A549 (cell line): ENCODE results near the gene NUDT14. TPM values are rescaled to one million over a fixed set of nuclear protein-coding genes. Genes with fewer than 3 reads are reported as not detected.

Source experiments
- ATAC-seq, 2 experiments: fragments of 200-7000 bp in 1 of 2; fragments of >200 bp in 1 of 2; cut with Nextera tagmentation in 1 of 2; cut with Tn5 transposase in 1 of 2; 3 replicates each; pipeline versions ENCODE4 v1.8.0 to v1.9.1; 2018 to 2020; ENCODE audit warnings: mild to moderate bottlenecking in 1 of 2, moderate library complexity in 1 of 2
- CTCF ChIA-PET: fragments of 300-600 bp; sonication (Branson Sonifier 250); formaldehyde crosslinking; extraction: SDS; loops from one replicate; lab custom pipeline; 2021; ENCODE audit warnings: antibody characterized with exemption, inconsistent platforms; lab: Yijun Ruan, JAX
- POLR2A ChIA-PET: fragments of 350-600 bp; formaldehyde crosslinking; extraction: SDS; loops from one replicate; lab custom pipeline; 2021; ENCODE audit warnings: antibody characterized with exemption, inconsistent platforms; lab: Yijun Ruan, JAX
- DNase-seq, 2 experiments: peaks; one replicate each; pipeline versions ENCODE4 v3.0.0 to v3.0.0-alpha.2; 2011 to 2016; ENCODE audit warnings: low read depth in 1 of 2, low spot score in 1 of 2
- FAIRE-seq: peaks from 2 replicates; lab custom pipeline; 2011; peaks lifted over from hg19 to GRCh38; lab: Jason Lieb, UNC
- H3K27ac ChIP-seq, 2 experiments: fragments of >200 bp; sonication (Bioruptor Twin); formaldehyde crosslinking; 3 replicates each; pipeline ENCODE4 v1.5.1; 2016 to 2017
- H3K4me1 ChIP-seq: fragments of >200 bp; sonication (Bioruptor Twin); formaldehyde crosslinking; 3 replicates; pipeline ENCODE4 v1.6.1; 2016
- H3K4me2 ChIP-seq: fragments of >200 bp; sonication (Bioruptor Twin); formaldehyde crosslinking; 3 replicates; pipeline ENCODE4 v1.6.1; 2016
- H3K4me3 ChIP-seq: fragments of >200 bp; sonication (Bioruptor Twin); formaldehyde crosslinking; 3 replicates; pipeline ENCODE4 v1.5.1; 2016
- H3K9me3 ChIP-seq: fragments of >200 bp; sonication (Bioruptor Twin); formaldehyde crosslinking; 3 replicates; pipeline ENCODE4 v1.6.1; 2016
- CHD2 ChIP-seq: fragments of 150-350 bp; IDR thresholded peaks from 2 replicates; pipeline ENCODE4 v1.6.1; 2014; ENCODE audit warnings: low read length; ENCODE audit not compliant: partially characterized antibody
- EHF ChIP-seq: fragments of 250-450 bp; sonication (Bioruptor Pico); IDR thresholded peaks from 2 replicates; pipeline ENCODE4 v1.5.0; 2020; ENCODE audit warnings: mild to moderate bottlenecking
- EHMT2 ChIP-seq: fragments of 200-600 bp; sonication (generic); IDR thresholded peaks from 2 replicates; pipeline ENCODE4 v1.6.1; 2016; ENCODE audit warnings: antibody characterized with exemption, low read depth, mild to moderate bottlenecking, moderate library complexity
- EP300 ChIP-seq, 2 experiments: fragments of >200 bp; sonication (Bioruptor Twin); formaldehyde crosslinking; IDR thresholded peaks; 2 replicates in 1 of 2; 3 replicates in 1 of 2; pipeline ENCODE4 v1.6.1; 2016 to 2017
- FOSB ChIP-seq: fragments of 250-450 bp; sonication (Bioruptor Pico); IDR thresholded peaks from 2 replicates; pipeline ENCODE4 v1.5.0; 2020; ENCODE audit warnings: mild to moderate bottlenecking, moderate library complexity
- FOSL2 ChIP-seq, 2 experiments: fragments of 450-650 bp in 1 of 2; fragments of >200 bp in 1 of 2; sonication (Bioruptor Twin) in 1 of 2; formaldehyde crosslinking; IDR thresholded peaks; 2 replicates each; pipeline versions ENCODE4 v1.5.0 to v1.6.1; 2016 to 2020; ENCODE audit warnings: mild to moderate bottlenecking in 1 of 2, moderate library complexity in 1 of 2
- HOXA7 ChIP-seq: fragments of 250-450 bp; sonication (Bioruptor Pico); IDR thresholded peaks from 2 replicates; pipeline ENCODE4 v1.5.0; 2020; ENCODE audit warnings: mild to moderate bottlenecking, moderate library complexity
- HOXB13 ChIP-seq: fragments of 250-450 bp; sonication (Bioruptor Pico); IDR thresholded peaks from 2 replicates; pipeline ENCODE4 v1.5.0; 2020; ENCODE audit warnings: low read depth, mild to moderate bottlenecking, moderate library complexity
- HOXB5 ChIP-seq: fragments of 250-450 bp; sonication (Bioruptor Pico); IDR thresholded peaks from 2 replicates; pipeline ENCODE4 v1.5.0; 2020; ENCODE audit warnings: mild to moderate bottlenecking, moderate library complexity
- JUNB ChIP-seq: fragments of >200 bp; sonication (Bioruptor Twin); formaldehyde crosslinking; IDR thresholded peaks from 2 replicates; pipeline ENCODE4 v1.6.1; 2016
- KDM5A ChIP-seq: fragments of 200-600 bp; sonication (generic); IDR thresholded peaks from 2 replicates; pipeline ENCODE4 v1.6.1; 2016; ENCODE audit warnings: antibody characterized with exemption, mild to moderate bottlenecking
- MAFK ChIP-seq: fragments of 450-650 bp; IDR thresholded peaks from 2 replicates; pipeline ENCODE4 v1.6.1; 2014; ENCODE audit not compliant: partially characterized antibody
- POLR2AphosphoS2 ChIP-seq: conservative IDR thresholded peaks from 2 replicates; pipeline ENCODE4 v1.6.1; 2012; ENCODE audit warnings: low read length, improper control_type of control experiment, inconsistent platforms
- TP53 ChIP-seq: fragments of 250-450 bp; sonication (Bioruptor Pico); IDR thresholded peaks from 2 replicates; pipeline ENCODE4 v1.5.0; 2021; ENCODE audit warnings: mild to moderate bottlenecking, moderate library complexity
- WGBS: methylation state at CpG from one replicate; pipeline ENCODE4 v1.1.6; 2017; ENCODE audit errors: missing lambda C conversion rate; 5-methylcytosine and 5-hydroxymethylcytosine counted together
- polyA plus RNA-seq, 4 experiments: library from polyadenylated mRNA; depleted of rRNA in 3 of 4; stranded (reverse); fragments of >200 nt; fragmentation: RNase III in 1 of 4; extraction: RNeasy Plus Mini Kit Qiagen cat#74134 plus additional on column Dnase treatment in 1 of 4; gene quantifications; 2 replicates in 3 of 4; 3 replicates in 1 of 4; pipeline ENCODE4 v1.2.3, GENCODE V29; 2011 to 2017
- TF ChIP-seq, protein P1 (sequence below): fragments of 200-600 bp; sonication (generic); IDR thresholded peaks from 2 replicates; pipeline ENCODE4 v1.6.1; 2016; ENCODE audit warnings: antibody characterized with exemption, mild to moderate bottlenecking, moderate library complexity
- TF ChIP-seq, protein P2 (sequence below): IDR thresholded peaks from 2 replicates; pipeline ENCODE4 v1.6.1; 2012; ENCODE audit warnings: low read depth, borderline replicate concordance
- TF ChIP-seq, protein P3 (sequence below): IDR thresholded peaks from 2 replicates; pipeline ENCODE4 v1.6.1; 2012
- TF ChIP-seq, protein P4 (sequence below): fragments of 250-450 bp; sonication (Bioruptor Pico); IDR thresholded peaks from 2 replicates; pipeline ENCODE4 v1.5.0; 2021; ENCODE audit warnings: mild to moderate bottlenecking, moderate library complexity, borderline replicate concordance

The NUDT14 gene
- polyA plus RNA-seq, 2 of the 4 experiments (the other 2 are of a cell fraction), result 12.6 to 30.7 TPM

DNA sequence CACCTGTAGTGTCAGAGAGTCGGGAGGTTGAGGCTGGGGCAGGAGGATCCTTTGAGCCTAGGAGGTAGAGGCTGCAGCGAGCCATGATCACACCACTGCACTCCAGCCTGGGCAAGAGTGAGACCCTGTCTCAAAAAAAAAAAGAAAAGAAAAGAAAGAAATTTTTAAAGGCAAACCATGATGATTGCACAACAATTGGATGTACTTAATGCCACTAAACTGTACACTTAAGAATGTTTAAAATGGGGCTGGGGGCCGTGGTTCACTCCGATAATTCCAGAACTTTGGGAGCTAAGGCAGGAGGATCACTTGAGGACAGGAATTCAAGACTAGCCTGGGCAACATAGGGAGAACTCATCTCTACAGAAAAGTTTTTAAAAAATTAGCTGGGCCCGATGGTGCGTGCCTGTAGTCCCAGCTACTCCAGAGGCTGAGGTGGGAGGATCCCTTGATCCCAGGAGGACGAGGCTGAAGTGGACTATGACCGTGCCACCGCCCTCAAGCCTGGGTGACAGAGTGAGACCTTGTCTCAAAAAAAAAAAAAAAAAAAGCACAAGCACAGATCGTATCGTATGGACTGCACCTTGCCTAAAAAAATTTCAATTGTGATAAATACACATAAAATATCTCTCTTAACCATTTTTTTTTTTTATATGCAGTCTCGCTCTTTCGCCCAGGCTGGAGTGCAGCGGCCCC, 45.3 kb downstream of the NUDT14 start:
- WGBS, result 75% methylated on average over 14 of the region's 14 CpGs
- no peak for DNase-seq
- FAIRE-seq, result no peak
- H3K27ac ChIP-seq, result no peak overlapping the region
- H3K4me2 ChIP-seq, result no peak overlapping the region
- POLR2A ChIA-PET, result no interaction called here
- H3K9me3 ChIP-seq, result peaks cover 18% of the 10 kb centered on the region
- H3K4me1 ChIP-seq, result no peaks in the 10 kb centered on the region
- CTCF ChIA-PET, result interaction anchor here (0.6 to 0.7 kb wide), 2 partner anchors 29 to 496 kb away, joined by 3 read pairs; no protein-coding TSS in a partner anchor
- H3K4me3 ChIP-seq, result no peak overlapping the region
- TF ChIP-seq FOSB (no peak), FOSL2 (IDR thresholded peaks at IDR 0.05) (no peak), FOSL2 (CRISPR knock-in tag; IDR thresholded peaks at IDR 0.05) (no peak), EHF (CRISPR knock-in tag) (no peak), MAFK (no peak), POLR2AphosphoS2 (no peak), EHMT2 (no peak)
- ATAC-seq, result no peak

DNA sequence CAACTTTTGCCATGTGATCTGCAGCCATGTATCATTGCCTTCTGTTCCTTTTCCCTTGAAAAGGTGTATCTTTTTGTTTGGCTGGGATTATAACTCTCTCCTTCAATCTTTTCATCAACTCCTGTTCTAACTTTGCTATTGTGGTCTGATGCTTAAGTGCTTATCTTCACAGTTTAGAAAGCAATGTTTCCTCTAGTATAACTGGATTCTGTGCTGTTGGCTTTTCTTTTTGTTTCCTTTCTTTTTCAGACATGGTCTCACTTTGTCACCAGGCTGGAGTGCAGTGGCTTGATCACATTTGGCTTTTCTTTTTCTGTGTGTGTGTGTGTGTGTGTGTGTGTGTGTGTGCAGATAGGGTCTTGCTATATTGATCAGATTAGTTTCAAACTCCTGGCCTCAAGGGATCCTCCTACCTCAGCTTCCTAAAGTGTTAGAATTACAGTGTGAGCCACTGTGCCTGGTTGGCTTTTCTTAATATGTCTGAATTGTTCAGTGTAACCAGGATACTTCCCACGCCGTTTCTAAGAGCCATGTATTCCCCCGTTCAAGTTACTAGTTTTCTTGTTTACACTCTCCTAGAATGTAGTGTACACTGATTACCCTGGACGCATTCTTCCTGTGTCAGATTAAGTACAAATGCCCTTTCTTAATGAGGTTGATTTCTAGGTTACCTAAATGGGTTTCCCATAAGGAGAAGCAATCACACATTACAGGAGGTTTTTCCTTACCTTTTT, 48.0 kb downstream of the NUDT14 start:
- H3K9me3 ChIP-seq, result no peaks in the 10 kb centered on the region
- ChIA-PET POLR2A (no interaction called here), CTCF (no interaction called here)
- H3K4me1 ChIP-seq, result no peaks in the 10 kb centered on the region
- H3K27ac ChIP-seq, result no peak overlapping the region
- no peak for TF ChIP-seq TP53 (CRISPR knock-in tag)
- no peak for TF ChIP-seq JUNB
- no peak for TF ChIP-seq KDM5A
- TF ChIP-seq, protein P1, sequence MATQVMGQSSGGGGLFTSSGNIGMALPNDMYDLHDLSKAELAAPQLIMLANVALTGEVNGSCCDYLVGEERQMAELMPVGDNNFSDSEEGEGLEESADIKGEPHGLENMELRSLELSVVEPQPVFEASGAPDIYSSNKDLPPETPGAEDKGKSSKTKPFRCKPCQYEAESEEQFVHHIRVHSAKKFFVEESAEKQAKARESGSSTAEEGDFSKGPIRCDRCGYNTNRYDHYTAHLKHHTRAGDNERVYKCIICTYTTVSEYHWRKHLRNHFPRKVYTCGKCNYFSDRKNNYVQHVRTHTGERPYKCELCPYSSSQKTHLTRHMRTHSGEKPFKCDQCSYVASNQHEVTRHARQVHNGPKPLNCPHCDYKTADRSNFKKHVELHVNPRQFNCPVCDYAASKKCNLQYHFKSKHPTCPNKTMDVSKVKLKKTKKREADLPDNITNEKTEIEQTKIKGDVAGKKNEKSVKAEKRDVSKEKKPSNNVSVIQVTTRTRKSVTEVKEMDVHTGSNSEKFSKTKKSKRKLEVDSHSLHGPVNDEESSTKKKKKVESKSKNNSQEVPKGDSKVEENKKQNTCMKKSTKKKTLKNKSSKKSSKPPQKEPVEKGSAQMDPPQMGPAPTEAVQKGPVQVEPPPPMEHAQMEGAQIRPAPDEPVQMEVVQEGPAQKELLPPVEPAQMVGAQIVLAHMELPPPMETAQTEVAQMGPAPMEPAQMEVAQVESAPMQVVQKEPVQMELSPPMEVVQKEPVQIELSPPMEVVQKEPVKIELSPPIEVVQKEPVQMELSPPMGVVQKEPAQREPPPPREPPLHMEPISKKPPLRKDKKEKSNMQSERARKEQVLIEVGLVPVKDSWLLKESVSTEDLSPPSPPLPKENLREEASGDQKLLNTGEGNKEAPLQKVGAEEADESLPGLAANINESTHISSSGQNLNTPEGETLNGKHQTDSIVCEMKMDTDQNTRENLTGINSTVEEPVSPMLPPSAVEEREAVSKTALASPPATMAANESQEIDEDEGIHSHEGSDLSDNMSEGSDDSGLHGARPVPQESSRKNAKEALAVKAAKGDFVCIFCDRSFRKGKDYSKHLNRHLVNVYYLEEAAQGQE, result no peak
- no peak for TF ChIP-seq CHD2
- no peak for TF ChIP-seq HOXA7
- TF ChIP-seq HOXB13 (CRISPR knock-in tag), result no peak
- TF ChIP-seq EP300 (IDR thresholded peaks at IDR 0.05), result no peak
- TF ChIP-seq HOXB5 (CRISPR knock-in tag), result no peak
- TF ChIP-seq FOSB, result no peak
- TF ChIP-seq, protein P2, sequence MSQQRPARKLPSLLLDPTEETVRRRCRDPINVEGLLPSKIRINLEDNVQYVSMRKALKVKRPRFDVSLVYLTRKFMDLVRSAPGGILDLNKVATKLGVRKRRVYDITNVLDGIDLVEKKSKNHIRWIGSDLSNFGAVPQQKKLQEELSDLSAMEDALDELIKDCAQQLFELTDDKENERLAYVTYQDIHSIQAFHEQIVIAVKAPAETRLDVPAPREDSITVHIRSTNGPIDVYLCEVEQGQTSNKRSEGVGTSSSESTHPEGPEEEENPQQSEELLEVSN, result no peak
- TF ChIP-seq, protein P3, sequence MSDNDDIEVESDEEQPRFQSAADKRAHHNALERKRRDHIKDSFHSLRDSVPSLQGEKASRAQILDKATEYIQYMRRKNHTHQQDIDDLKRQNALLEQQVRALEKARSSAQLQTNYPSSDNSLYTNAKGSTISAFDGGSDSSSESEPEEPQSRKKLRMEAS, result no peak
- TF ChIP-seq, protein P4, sequence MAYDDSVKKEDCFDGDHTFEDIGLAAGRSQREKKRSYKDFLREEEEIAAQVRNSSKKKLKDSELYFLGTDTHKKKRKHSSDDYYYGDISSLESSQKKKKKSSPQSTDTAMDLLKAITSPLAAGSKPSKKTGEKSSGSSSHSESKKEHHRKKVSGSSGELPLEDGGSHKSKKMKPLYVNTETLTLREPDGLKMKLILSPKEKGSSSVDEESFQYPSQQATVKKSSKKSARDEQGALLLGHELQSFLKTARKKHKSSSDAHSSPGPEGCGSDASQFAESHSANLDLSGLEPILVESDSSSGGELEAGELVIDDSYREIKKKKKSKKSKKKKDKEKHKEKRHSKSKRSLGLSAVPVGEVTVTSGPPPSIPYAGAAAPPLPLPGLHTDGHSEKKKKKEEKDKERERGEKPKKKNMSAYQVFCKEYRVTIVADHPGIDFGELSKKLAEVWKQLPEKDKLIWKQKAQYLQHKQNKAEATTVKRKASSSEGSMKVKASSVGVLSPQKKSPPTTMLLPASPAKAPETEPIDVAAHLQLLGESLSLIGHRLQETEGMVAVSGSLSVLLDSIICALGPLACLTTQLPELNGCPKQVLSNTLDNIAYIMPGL, result no peak
- no peak overlapping the region for H3K4me3 ChIP-seq
- FAIRE-seq (peak; percentile 77), ATAC-seq (no peak; a peak in 2 of 6 replicates), DNase-seq (no peak)
- 39% methylated on average over 4 of the region's 4 CpGs for WGBS
- H3K4me2 ChIP-seq, result no peak overlapping the region
